HUES6 (cell line): Measurements from ENCODE around the gene CARMIL1.

Source experiments
- H3K27ac ChIP-seq: 2 replicates; pipeline ENCODE4 v1.7.0; 2013; ENCODE audit warnings: low read depth, mild to moderate bottlenecking, low read length, inconsistent platforms
- H3K27me3 ChIP-seq: 2 replicates; pipeline ENCODE4 v1.6.1; 2013; ENCODE audit warnings: low read length; ENCODE audit not compliant: control insufficient read depth, insufficient read depth
- H3K36me3 ChIP-seq: 2 replicates; pipeline ENCODE4 v1.6.1; 2013; ENCODE audit warnings: low read length; ENCODE audit not compliant: control insufficient read depth, insufficient read depth
- H3K4me1 ChIP-seq: 2 replicates; pipeline ENCODE4 v1.6.1; 2013; ENCODE audit warnings: low read length; ENCODE audit not compliant: control insufficient read depth, insufficient read depth
- H3K4me3 ChIP-seq: 2 replicates; pipeline ENCODE4 v1.5.1; 2013; ENCODE audit warnings: low read depth, low read length
- H3K9ac ChIP-seq: one replicate; pipeline ENCODE4 v1.6.1; 2013; ENCODE audit warnings: mild to moderate bottlenecking, low read length
- H3K9me3 ChIP-seq: 2 replicates; pipeline ENCODE4 v1.6.1; 2013; ENCODE audit warnings: low read depth, low read length; ENCODE audit not compliant: control insufficient read depth, insufficient read depth

CARMIL1 gene

DNA sequence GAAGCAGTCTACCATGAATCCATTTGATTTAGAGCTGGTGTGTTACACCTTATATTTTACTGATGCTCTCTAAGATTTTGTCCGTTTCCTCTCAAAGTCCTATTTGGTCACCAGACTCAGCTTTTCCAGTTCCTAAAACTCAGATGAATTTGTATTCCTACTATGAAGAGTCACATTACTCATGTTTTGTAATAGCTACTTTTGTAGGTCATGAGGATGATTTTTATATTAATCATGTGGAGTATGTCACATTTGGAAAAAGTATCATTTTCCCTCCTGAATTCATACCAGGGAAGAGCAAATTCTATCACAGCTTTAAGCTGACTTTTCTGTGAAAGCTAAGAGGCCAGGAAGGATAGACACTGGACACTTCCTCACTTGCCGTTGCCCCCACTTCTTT lies 232.2 kb downstream of the CARMIL1 start:
- Histone ChIP-seq H3K9ac (no peak overlapping the region), H3K4me3 (no peak overlapping the region), H3K36me3 (peaks cover 12% of the 10 kb centered on the region), H3K4me1 (no peaks in the 10 kb centered on the region), H3K27me3 (no peaks in the 10 kb centered on the region), H3K27ac (no peak overlapping the region), H3K9me3 (no peaks in the 10 kb centered on the region)

DNA sequence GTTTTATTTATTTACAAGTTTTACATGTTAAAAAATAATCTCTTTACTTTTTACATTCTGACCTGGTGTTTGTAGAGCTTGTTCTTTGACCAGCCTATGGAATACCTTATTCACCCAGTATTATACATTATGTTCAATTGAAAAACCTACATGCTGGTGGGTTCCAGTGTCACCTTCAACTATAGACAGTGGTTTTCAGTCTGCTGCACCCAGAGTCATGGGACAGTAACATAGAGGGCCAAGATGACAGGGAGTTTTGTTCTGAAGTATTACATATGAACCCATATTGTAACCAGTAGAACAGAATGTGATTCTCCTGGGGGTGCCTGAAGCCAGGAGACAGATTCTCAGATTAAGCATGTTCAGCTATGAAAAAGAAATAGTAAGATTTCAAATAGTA lies 233.4 kb downstream of the CARMIL1 start:
- Histone ChIP-seq H3K27ac (no peak overlapping the region), H3K9me3 (no peaks in the 10 kb centered on the region), H3K4me3 (no peak overlapping the region), H3K9ac (no peak overlapping the region), H3K36me3 (peaks cover 12% of the 10 kb centered on the region), H3K27me3 (no peaks in the 10 kb centered on the region), H3K4me1 (no peaks in the 10 kb centered on the region)

DNA sequence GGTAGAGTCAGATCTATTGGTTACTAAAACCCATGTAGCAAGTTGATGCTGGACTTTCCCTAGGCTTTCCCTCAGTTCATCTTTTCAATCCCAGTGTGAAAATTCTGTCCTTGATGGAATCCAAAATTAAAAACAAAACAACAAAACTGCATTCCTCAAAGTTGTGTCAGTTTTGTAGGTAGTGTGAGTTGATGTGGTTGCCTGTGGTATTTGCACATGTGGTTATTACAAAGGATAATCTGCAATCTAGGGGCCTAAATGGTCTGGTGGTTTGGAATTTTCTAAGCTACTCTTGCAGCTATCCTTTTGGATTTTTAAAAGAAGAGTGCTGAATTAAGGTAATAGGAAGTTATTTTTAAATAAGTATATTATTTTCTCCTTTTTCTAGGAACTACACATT lies 240.7 kb downstream of the CARMIL1 start:
- Histone ChIP-seq H3K27ac (no peak overlapping the region), H3K9me3 (no peaks in the 10 kb centered on the region), H3K36me3 (peaks cover 19% of the 10 kb centered on the region), H3K4me1 (no peaks in the 10 kb centered on the region), H3K9ac (no peak overlapping the region), H3K27me3 (no peaks in the 10 kb centered on the region), H3K4me3 (no peak overlapping the region)

DNA sequence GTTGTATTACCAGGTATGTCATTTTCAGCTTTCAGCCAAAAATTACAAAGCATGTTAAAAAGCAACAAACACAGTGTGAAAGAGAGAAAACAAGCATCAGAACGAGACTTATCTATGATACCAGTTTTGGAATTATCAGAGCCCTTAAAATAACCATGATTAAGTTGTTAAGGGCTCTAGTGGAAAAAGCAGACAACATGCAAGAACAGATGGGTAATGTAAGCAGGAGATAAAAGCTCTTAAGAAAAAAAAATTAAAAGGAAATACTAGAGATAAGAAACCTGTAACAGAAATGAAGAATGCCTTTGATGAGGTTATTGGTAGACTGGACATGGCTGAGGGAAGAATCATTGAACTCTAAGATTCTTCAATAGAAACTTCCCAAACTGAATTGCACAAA lies 245.4 kb downstream of the CARMIL1 start:
- H3K27ac ChIP-seq, result no peak overlapping the region
- no peak overlapping the region for H3K9ac ChIP-seq
- H3K36me3 ChIP-seq, result peaks cover 3% of the 10 kb centered on the region; the same call in 1 of the 2 replicates
- H3K4me1 ChIP-seq, result no peaks in the 10 kb centered on the region
- no peak overlapping the region for H3K4me3 ChIP-seq
- H3K27me3 ChIP-seq, result no peaks in the 10 kb centered on the region
- H3K9me3 ChIP-seq, result no peaks in the 10 kb centered on the region

DNA sequence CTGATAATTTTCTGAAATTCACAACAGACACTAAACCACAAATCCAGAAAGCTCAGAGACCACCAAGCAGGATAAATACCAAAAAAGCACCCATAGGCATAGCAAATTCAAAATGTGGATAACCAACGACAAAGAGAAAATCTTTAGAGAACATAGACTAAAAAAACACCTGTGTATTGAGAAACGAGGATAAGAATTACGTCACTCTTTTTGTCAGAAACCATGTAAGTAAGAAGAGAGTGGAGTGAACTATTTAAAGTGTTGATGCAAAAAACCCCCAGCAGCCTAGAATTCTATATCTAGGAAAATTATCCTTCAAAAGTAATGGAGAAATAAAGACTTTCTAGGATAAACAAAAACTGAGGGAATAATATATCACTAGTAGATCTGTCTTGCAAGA lies 245.9 kb downstream of the CARMIL1 start:
- no peak overlapping the region for H3K27ac ChIP-seq
- no peak overlapping the region for H3K4me3 ChIP-seq
- H3K36me3 ChIP-seq, result peaks cover 3% of the 10 kb centered on the region; the same call in 1 of the 2 replicates
- no peak overlapping the region for H3K9ac ChIP-seq
- H3K27me3 ChIP-seq, result no peaks in the 10 kb centered on the region
- no peaks in the 10 kb centered on the region for H3K9me3 ChIP-seq
- H3K4me1 ChIP-seq, result no peaks in the 10 kb centered on the region

DNA sequence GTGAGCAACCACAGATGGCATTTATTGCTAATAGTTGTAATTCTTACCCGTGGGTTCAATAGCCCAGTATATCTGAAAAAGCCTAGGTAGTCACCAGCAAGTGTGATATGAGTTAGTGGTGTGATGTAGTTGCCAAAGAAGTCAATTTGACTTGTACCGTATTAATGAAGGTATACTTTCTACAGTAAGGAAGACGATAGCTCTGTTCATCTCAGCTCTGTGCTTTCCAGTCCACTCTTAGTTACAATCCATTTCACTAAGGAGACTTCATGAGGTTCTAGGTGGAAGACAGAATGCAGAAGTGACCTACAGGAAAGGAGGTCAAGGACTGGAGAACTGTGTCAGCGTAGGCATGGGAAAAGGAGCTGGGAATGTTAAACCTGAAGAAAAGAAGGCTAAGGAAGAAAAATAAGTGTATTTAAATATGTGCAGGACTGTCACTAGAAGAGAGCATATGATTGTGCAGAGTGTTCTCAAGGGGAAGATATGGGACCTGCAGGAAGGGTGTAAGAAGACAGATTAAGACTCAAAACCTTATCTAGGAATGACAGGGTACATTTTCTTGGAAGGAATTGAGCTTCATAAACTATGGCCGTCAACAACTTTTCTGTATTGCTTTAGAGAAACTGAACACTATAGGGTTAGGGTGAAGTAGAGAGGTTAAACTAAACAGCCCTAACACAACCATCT lies 255.9 kb downstream of the CARMIL1 start:
- Histone ChIP-seq H3K27me3 (no peaks in the 10 kb centered on the region), H3K4me3 (no peak overlapping the region), H3K9me3 (no peaks in the 10 kb centered on the region), H3K4me1 (no peaks in the 10 kb centered on the region), H3K27ac (no peak overlapping the region), H3K36me3 (peaks cover 4% of the 10 kb centered on the region; the same call in 1 of the 2 replicates), H3K9ac (no peak overlapping the region)

DNA sequence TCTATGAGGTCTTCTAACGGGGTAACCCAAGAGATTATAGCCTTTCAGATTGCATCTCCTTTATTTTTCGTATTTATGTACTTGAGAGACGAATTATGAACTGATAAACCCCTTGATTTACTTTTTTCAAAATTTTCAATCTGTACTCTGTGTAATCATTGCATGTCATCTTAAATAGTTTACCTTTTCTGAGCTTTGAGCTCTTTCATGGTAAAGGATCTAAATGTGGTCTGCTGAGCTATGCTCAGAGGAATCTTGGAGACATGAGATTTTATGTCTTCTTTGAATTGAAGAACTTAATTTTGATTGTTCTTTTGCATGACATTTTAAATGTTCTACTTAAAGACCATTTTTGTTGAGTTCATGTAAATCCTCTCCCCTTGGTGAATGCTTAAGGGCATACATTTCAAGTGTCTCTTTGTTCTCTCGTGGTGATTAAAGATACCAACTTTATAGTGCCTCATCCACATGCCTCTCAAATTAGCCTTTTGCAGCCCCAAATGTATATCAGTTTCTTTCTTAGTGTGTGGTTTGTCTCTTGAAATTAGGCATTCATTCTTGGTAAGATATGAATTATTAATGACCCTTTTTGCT lies 256.6 kb downstream of the CARMIL1 start:
- Histone ChIP-seq H3K9me3 (no peaks in the 10 kb centered on the region), H3K4me1 (no peaks in the 10 kb centered on the region), H3K4me3 (no peak overlapping the region), H3K27me3 (no peaks in the 10 kb centered on the region), H3K36me3 (peaks cover 4% of the 10 kb centered on the region; the same call in 1 of the 2 replicates), H3K27ac (no peak overlapping the region), H3K9ac (no peak overlapping the region)

DNA sequence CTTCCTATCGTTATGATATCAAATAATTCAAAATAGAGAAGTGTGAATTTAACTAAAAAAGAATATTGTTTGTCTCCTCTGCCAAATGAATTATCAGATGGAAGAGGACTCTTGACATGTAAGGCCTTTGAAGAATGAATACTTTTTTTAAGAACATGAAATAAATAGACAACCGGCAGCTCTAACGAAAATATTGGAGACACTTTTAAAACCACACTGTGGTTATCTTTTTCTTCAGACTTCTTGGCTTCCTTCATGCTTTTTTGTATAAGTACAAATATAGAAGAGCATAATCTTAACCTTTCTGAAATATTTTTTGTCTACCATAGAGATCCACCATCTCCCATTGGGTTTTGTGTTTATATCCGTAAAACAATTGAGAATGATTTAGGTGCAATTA lies 257.6 kb downstream of the CARMIL1 start:
- H3K4me1 ChIP-seq, result no peaks in the 10 kb centered on the region
- no peak overlapping the region for H3K27ac ChIP-seq
- H3K9ac ChIP-seq, result no peak overlapping the region
- no peaks in the 10 kb centered on the region for H3K9me3 ChIP-seq
- no peaks in the 10 kb centered on the region for H3K27me3 ChIP-seq
- peaks cover 4% of the 10 kb centered on the region; the same call in 1 of the 2 replicates for H3K36me3 ChIP-seq
- no peak overlapping the region for H3K4me3 ChIP-seq

DNA sequence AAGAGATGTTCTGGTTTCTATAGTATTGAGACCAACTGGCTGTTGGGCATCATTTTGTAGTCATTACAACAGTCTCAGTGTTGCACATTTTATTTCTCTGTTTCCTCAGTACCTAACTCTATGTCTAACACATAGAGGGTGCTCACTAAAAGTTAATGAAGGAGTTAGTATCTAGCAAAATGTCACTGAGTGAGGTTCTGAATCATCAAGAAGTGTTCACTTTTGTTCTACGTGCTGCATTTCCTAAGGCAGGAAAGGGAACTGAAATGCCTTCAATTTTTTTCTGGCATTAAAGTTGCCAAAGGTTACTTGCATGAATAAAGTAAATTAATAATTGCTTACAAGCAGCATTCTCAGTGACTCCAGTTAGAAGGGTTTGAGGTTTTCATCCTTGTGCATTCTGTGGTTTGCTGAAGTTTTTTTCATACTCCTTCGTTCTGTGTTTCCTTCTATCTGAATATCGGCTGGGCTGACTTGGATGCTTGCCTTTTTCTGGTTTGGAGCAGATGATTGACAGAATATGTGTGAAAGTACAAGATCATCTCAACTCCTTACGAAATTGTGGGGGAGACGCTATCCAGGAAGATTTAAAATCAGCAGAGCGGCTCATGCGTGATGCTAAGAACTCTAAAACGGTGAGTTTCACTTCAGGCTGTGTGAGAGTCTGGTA lies 258.3 kb downstream of the CARMIL1 start:
- H3K9me3 ChIP-seq, result no peaks in the 10 kb centered on the region
- peaks cover 4% of the 10 kb centered on the region; the same call in 1 of the 2 replicates for H3K36me3 ChIP-seq
- no peaks in the 10 kb centered on the region for H3K4me1 ChIP-seq
- H3K9ac ChIP-seq, result no peak overlapping the region
- H3K27ac ChIP-seq, result no peak overlapping the region
- H3K27me3 ChIP-seq, result no peaks in the 10 kb centered on the region
- H3K4me3 ChIP-seq, result no peak overlapping the region

DNA sequence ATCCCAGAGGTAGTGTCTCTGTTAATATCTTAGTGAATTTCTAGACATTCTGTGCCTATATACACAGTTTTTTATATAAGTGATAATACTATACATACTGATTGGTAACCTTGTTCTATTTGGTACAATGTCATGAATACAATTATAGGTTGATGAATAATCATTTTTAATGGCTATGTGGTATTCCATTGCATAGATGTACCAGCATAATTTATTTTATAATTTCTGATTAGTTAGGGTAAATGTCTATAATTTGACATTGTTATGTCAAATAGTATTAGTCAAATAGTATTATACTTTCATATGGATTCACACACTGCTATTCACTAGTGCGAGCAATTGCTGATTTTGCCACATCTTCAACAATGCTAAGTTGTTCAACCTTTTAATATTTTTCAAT lies 262.1 kb downstream of the CARMIL1 start:
- no peaks in the 10 kb centered on the region for H3K4me1 ChIP-seq
- no peak overlapping the region for H3K27ac ChIP-seq
- no peaks in the 10 kb centered on the region for H3K9me3 ChIP-seq
- no peak overlapping the region for H3K9ac ChIP-seq
- peaks cover 4% of the 10 kb centered on the region; the same call in 1 of the 2 replicates for H3K36me3 ChIP-seq
- no peak overlapping the region for H3K4me3 ChIP-seq
- H3K27me3 ChIP-seq, result no peaks in the 10 kb centered on the region
